GM13977 (cell line): ENCODE data around the gene SMARCA4.

Source experiments
- DNase-seq: peaks from one replicate; pipeline ENCODE4 v3.0.0; 2012; ENCODE audit warnings: low spot score
- CTCF ChIP-seq: IDR thresholded peaks from 2 replicates; pipeline ENCODE4 v1.5.1; 2012; ENCODE audit warnings: mild to moderate bottlenecking, control low read depth; ENCODE audit not compliant: insufficient read depth; ENCODE audit errors: extremely low read depth, missing control alignments
- in situ Hi-C: fragments of 300-500 bp; cut with MboI; formaldehyde crosslinking; loops from one replicate; pipeline ENCODE4 v1.12.0; 2022; ENCODE audit warnings: low sequenced_read_pairs, low pct_unique_long_range_greater_than_20kb, mixed read lengths, inconsistent platforms; ENCODE audit not compliant: unreplicated experiment

SMARCA4 gene

GRCh38 chr19:11041194-11041593, 80.4 kb downstream of the SMARCA4 start:
- TF ChIP-seq CTCF, result no peak
- no peak for DNase-seq
- in situ Hi-C loops, result no loop called here

GRCh38 chr19:11041966-11042627, 81.3 kb downstream of the SMARCA4 start:
- in situ Hi-C loops, result no loop called here
- no peak for DNase-seq
- no peak for TF ChIP-seq CTCF

- in situ Hi-C loops, result no loop called here
- DNase-seq, result no peak
- TF ChIP-seq CTCF, result no peak
Observed at GRCh38 chr19:11044431-11044830, 83.6 kb downstream of the SMARCA4 start.

DNA sequence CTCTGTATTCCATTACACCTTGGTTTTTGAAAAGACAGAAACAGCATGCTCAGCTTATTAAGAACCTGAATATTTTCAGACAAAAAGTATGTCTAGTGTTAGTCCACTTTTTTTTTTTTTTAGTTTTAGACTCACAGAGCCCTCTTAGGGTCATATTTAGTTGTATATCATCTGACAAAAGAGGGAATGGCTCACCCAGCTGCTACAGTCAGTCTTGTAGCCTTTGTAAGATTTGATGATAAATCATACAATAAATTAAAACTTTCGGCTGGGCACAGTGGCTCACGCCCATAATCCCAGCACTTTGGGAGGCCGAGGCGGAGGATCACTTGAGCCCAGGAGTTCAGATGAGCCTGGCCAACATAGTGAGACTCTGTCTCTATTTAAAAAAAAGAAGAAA, 84.7 kb downstream of the SMARCA4 start:
- DNase-seq, result no peak
- in situ Hi-C loops, result no loop called here
- TF ChIP-seq CTCF, result no peak

DNA sequence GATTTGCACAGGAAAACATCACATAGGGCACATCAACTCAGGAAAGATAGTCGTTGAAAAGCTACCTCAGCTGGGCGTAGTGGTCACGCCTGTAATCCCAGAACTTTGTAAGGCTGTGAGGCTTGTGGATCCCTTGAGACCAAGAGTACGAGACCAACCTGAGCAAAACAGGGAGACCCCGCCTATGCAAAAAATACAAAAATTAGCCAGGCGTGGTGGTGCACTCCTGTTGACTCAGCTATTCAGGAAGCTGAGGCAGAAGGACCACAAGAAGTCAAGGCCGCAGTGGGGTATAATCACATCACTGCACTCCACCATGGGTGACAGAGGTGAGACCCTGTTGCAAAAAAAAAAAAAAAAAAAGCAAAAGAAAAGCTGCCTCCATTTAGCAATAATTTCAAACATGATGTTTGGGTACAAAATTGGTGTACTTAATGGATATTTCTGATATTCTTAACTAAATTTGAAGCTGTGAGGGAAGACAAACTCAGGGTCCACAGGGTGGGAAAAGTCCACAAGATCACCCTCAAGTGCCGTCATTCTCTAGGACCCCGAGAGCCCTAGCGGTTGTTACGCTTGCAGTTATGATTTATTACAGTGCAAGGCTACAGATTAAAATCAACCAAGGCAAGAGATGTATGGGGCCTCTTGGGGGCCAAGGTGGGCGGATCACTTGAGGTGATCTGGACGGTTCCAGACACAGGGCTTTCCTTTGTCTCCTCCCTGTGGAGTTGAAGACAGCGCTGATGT, 86.0 kb downstream of the SMARCA4 start:
- in situ Hi-C loops, result no loop called here
- no peak for DNase-seq
- TF ChIP-seq CTCF, result no peak

- no peak for DNase-seq
- TF ChIP-seq CTCF, result no peak
- in situ Hi-C loops, result no loop called here
Observed at GRCh38 chr19:11047866-11048265, 87.0 kb downstream of the SMARCA4 start.
